Suprapubic skin (tissue), 3 donors: ENCODE data around the gene WWC1.

ENCODE experiments used
- POLR2A ChIP-seq, 2 donors: fragments of 450-650 bp; IDR thresholded peaks; one replicate each; pipeline ENCODE4 v1.6.1; 2017; ENCODE audit warnings: antibody characterized with exemption in 2 of 2, mild to moderate bottlenecking in 2 of 2, moderate library complexity in 2 of 2
- TF ChIP-seq, protein P1 (sequence below), 2 donors: fragments of 200-600 bp in 1 of 2; fragments of 450-650 bp in 1 of 2; sonication (generic) in 1 of 2; IDR thresholded peaks; one replicate each; pipeline ENCODE4 v1.5.1; 2016 to 2019; ENCODE audit warnings: antibody characterized with exemption in 2 of 2, mild to moderate bottlenecking in 1 of 2, moderate library complexity in 1 of 2

DNA sequence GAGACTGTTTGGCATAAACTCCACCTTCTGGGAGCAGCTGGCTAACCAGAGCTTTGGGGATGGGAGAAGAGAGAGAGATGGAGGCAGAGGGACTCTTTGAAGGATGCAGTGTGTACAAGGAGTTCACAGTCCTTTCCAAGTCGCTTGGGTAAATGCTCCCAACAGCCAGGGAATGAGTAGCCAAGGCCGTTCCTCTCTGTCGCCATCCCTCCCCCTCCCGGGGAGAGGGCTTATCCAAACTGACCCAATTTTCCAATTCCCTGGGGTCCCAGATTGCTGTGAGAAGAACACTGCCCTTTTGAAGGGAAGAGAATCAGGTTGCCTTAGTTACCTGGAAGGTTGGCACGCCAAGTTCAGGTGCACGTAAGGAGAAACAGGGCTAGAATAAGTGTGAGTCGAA lies 7.9 kb downstream of the WWC1 start:
- no peak for TF ChIP-seq POLR2A (IDR thresholded peaks at IDR 0.05)
- TF ChIP-seq, protein P1, sequence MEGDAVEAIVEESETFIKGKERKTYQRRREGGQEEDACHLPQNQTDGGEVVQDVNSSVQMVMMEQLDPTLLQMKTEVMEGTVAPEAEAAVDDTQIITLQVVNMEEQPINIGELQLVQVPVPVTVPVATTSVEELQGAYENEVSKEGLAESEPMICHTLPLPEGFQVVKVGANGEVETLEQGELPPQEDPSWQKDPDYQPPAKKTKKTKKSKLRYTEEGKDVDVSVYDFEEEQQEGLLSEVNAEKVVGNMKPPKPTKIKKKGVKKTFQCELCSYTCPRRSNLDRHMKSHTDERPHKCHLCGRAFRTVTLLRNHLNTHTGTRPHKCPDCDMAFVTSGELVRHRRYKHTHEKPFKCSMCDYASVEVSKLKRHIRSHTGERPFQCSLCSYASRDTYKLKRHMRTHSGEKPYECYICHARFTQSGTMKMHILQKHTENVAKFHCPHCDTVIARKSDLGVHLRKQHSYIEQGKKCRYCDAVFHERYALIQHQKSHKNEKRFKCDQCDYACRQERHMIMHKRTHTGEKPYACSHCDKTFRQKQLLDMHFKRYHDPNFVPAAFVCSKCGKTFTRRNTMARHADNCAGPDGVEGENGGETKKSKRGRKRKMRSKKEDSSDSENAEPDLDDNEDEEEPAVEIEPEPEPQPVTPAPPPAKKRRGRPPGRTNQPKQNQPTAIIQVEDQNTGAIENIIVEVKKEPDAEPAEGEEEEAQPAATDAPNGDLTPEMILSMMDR (IDR thresholded peaks at IDR 0.05) = no peak
